Activated T-helper 2 cell treated with anti-CD3 and anti-CD28 coated beads, Interferon-gamma antibody, Interleukin-2, Interleukin-4, amounts not matched to agents 10 μg/mL and 5 μg/mL and 100 μg/mL, durations not matched to agents 14 hours and 24 hours and 36 hours (primary cell): ENCODE data around the gene TOX2. TPM values are rescaled to one million over a fixed set of nuclear protein-coding genes. Genes with fewer than 3 reads are reported as not detected.

Experiments used
- DNase-seq: peaks from one replicate; pipeline ENCODE4 v3.0.0; 2021; ENCODE audit warnings: low spot score
- H3K27ac Mint-ChIP-seq: one replicate; pipeline ENCODE4 v1.8.0; 2021; ENCODE audit warnings: mixed read lengths
- H3K27me3 Mint-ChIP-seq: one replicate; pipeline ENCODE4 v1.8.0; 2021; ENCODE audit warnings: low read depth, mixed read lengths
- H3K36me3 Mint-ChIP-seq: one replicate; pipeline ENCODE4 v1.8.0; 2021; ENCODE audit warnings: low read depth, mixed read lengths
- H3K4me1 Mint-ChIP-seq: one replicate; pipeline ENCODE4 v1.8.0; 2021; ENCODE audit warnings: low read depth, mixed read lengths
- H3K4me3 Mint-ChIP-seq: one replicate; pipeline ENCODE4 v1.8.0; 2021; ENCODE audit warnings: low read depth, mild to moderate bottlenecking, moderate library complexity, mixed read lengths
- H3K9me3 Mint-ChIP-seq: one replicate; pipeline ENCODE4 v1.8.0; 2021; ENCODE audit warnings: mixed read lengths
- intact Hi-C: fragments of 100-400 bp; cut with micrococcal nuclease; formaldehyde crosslinking; loops from one replicate; pipeline ENCODE4 v1.15.1; 2023
- total RNA-seq: library from RNA; stranded (reverse); gene quantifications from 2 replicates; pipeline ENCODE4 v1.2.3, GENCODE V29; 2022

TOX2 gene
- total RNA-seq, 1 donor from 2014 or later = 2.4 TPM

DNA sequence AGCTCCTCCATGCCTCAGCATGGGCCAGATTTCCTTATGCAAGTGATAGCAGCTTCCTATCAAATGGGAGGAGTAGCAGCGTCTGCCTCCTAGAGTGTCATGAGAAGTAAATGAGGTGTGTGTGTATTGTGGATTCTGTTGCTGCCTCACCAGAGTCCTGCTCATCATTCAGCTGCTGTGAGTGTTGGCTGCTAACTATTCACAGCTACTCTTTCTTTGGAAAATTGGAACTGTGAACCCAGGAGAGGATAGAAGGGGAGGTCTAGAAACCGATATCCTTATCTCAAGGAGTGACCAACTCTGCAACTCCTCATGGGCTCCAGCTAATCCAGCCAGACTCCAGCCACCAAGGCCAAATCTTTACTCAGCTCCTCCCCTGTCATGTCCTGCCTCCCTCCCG is 63.3 kb downstream of the TOX2 start:
- H3K27ac Mint-ChIP-seq = no peak overlapping the region
- peaks cover 14% of the 10 kb centered on the region for H3K9me3 Mint-ChIP-seq
- peaks cover 23% of the 10 kb centered on the region for H3K36me3 Mint-ChIP-seq
- H3K4me3 Mint-ChIP-seq = no peak overlapping the region
- intact Hi-C loops = loop anchor here (2.0 kb wide), 1 partner anchor 23 kb away; no protein-coding TSS in a partner anchor
- H3K4me1 Mint-ChIP-seq = peaks cover 22% of the 10 kb centered on the region
- DNase-seq = no peak
- peaks cover 20% of the 10 kb centered on the region for H3K27me3 Mint-ChIP-seq

DNA sequence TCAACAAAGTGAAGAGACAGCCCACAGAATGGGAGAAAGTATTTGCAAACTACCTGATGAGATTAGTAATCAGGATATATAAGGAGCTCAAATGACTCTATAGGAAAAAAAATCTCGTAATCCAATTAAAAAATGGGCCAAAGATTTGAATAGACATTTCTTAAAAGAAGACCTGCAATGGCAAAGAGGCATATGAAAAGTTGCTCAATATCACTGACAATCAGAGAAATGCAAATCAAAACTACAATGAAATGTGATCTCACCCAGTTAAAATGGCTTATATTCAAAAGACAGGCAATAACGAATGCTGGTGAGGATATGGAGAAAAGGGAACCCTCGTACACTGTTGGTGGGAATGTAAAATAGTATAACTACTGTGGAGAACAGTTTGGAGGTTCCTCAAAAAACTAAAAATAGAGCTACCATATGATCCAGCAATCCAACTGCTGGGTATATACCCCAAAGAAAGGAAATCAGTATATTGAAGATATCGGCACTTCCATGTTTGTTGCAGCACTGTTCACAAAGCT is 65.0 kb downstream of the TOX2 start:
- H3K36me3 Mint-ChIP-seq = peaks cover 23% of the 10 kb centered on the region
- DNase-seq = no peak
- no peak overlapping the region for H3K4me3 Mint-ChIP-seq
- H3K27ac Mint-ChIP-seq = no peak overlapping the region
- H3K9me3 Mint-ChIP-seq = peaks cover 14% of the 10 kb centered on the region
- H3K4me1 Mint-ChIP-seq = peaks cover 25% of the 10 kb centered on the region
- peaks cover 20% of the 10 kb centered on the region for H3K27me3 Mint-ChIP-seq
- intact Hi-C loops = loop anchor here (2.0 kb wide), 1 partner anchor 25 kb away; no protein-coding TSS in a partner anchor

DNA sequence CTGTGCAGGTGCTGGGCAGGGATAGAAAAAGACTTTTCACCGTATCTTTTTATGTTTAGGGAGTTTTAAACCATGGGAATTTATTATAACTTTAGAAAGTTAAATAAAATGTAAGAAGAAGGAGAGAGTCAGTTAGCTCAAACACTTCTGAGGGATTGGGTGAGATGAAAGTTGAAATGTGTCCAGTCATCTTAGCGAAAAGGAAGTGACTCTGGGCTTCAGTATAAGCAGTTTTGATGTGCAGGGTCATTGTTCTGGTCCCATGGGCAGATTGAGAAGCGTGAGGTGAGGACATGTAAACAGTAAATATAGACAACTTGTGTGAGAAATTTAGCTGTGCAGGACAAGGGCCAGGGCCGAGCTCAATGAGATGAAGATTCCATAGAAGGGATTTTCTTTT is 66.9 kb downstream of the TOX2 start:
- peaks cover 2% of the 10 kb centered on the region for H3K9me3 Mint-ChIP-seq
- no peak overlapping the region for H3K27ac Mint-ChIP-seq
- peaks cover 17% of the 10 kb centered on the region for H3K27me3 Mint-ChIP-seq
- peaks cover 20% of the 10 kb centered on the region for H3K4me1 Mint-ChIP-seq
- intact Hi-C loops = no loop called here
- H3K36me3 Mint-ChIP-seq = peaks cover 13% of the 10 kb centered on the region
- no peak for DNase-seq
- no peak overlapping the region for H3K4me3 Mint-ChIP-seq

DNA sequence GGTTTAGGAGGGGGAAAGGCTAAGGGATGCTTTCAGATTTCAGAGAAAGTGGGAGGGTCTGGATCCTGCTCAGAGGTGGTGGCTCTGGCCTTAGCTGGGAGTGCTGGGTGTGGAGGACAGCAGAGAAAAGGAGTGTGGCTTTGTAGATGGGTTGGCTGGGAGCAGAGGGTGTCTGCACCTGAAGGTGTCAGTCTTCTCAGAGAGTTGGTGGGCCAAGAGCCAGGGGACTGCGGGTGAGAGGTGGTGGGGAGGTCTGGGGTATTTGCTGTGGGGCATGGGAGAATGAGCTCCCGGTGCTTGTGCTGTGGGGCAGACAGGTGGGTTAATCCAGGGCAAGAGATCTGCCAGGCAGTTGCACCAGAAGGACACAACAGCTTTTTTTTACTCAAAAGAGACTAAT is 67.4 kb downstream of the TOX2 start:
- no peak for DNase-seq
- no peaks in the 10 kb centered on the region for H3K9me3 Mint-ChIP-seq
- H3K4me1 Mint-ChIP-seq = peaks cover 20% of the 10 kb centered on the region
- intact Hi-C loops = no loop called here
- peaks cover 11% of the 10 kb centered on the region for H3K36me3 Mint-ChIP-seq
- peaks cover 17% of the 10 kb centered on the region for H3K27me3 Mint-ChIP-seq
- no peak overlapping the region for H3K4me3 Mint-ChIP-seq
- H3K27ac Mint-ChIP-seq = no peak overlapping the region

DNA sequence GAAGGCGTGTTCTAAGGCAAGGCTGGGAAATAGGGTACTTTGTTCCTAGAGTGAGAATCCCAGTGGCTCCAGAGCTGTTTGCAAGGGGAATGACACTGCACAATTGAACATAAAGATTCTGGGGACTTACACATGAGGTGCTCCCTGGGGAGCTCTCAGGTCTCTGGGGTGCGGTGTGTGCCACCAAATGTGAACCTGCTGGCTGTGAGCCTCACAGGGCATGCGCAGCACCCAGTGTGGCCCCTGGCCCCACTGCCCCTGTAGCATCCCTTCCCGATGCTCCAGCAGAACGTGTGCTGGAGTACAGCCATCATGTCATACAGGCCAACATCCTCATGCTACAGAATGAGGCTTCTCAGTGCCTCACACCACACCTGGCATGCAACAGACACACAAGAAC is 68.2 kb downstream of the TOX2 start:
- intact Hi-C loops = no loop called here
- H3K4me1 Mint-ChIP-seq = peaks cover 23% of the 10 kb centered on the region
- H3K4me3 Mint-ChIP-seq = no peak overlapping the region

DNA sequence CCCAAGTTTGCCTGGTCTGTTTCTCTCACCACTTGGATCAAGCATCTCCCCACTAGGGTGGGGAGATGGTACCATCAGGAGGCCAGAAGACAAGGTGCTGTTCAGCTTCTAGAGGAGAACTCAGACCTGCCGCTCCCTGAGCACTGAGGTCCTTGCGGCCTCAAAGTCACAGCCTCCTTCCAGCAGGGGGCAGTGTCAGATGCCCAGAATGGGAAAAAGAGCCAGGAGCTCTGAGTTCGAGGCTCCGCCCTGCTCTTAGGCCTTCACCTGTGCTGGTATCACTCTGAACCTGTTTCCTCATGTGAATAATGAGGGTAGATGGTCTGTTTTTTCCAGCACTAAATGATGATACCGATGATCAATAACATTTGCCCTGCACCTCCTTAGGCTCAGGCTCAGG is 68.7 kb downstream of the TOX2 start:
- no peak overlapping the region for H3K27ac Mint-ChIP-seq
- H3K4me3 Mint-ChIP-seq = no peak overlapping the region
- peaks cover 26% of the 10 kb centered on the region for H3K4me1 Mint-ChIP-seq
- peaks cover 11% of the 10 kb centered on the region for H3K36me3 Mint-ChIP-seq
- intact Hi-C loops = no loop called here
- DNase-seq = no peak
- H3K9me3 Mint-ChIP-seq = no peaks in the 10 kb centered on the region
- peaks cover 17% of the 10 kb centered on the region for H3K27me3 Mint-ChIP-seq

More for the DNA sequence above, 68.2 kb downstream of the TOX2 start:
- Mint-ChIP-seq H3K36me3 (peaks cover 11% of the 10 kb centered on the region), H3K27me3 (peaks cover 17% of the 10 kb centered on the region), H3K27ac (no peak overlapping the region), H3K9me3 (no peaks in the 10 kb centered on the region)
- no peak for DNase-seq

DNA sequence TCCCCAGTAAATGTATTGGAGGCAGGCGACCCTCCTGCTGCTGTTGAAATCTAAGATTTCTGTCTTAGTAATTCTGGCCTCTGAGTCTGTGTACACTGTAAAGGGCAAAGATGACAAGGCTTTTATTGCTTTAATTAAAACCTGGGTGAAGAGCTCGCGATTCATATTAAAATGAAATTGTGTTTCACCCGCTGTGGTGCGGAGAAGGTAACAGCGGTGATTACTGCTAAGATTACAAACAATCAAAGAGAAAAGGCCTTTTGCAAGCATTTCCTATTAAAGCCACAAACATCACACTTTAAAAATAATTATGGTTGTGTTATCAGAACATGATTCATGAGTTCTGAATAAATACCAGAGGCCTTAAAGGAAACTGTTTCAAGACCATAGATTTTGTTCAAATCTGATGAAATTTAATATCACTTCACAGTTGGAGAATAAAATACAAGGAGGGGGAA is 69.3 kb downstream of the TOX2 start:
- Mint-ChIP-seq H3K4me3 (no peak overlapping the region), H3K27me3 (peaks cover 14% of the 10 kb centered on the region), H3K36me3 (peaks cover 7% of the 10 kb centered on the region), H3K27ac (no peak overlapping the region), H3K4me1 (peaks cover 25% of the 10 kb centered on the region), H3K9me3 (peaks cover under 1% of the 10 kb centered on the region)
- no peak for DNase-seq
- intact Hi-C loops = no loop called here

DNA sequence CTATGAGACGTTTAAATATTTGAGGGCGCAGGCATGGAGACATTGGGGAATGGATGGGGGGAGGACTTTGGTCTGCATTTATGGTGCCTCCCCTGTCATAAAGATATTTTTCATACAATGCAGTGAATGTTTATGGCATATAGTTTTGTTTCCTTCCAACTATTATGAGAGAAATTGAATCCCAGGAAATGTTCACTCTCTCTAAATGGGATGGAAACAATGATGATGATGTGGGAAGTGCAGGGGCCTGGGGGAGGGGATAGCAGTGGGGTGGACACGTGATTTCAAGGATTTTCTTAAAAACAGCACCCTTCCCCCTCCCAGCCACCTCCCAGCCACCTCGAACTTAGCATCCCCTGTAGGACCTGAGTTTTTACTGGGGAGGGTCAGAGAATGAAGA is 69.9 kb downstream of the TOX2 start:
- no peak for DNase-seq
- Mint-ChIP-seq H3K9me3 (peaks cover 4% of the 10 kb centered on the region), H3K27ac (no peak overlapping the region), H3K27me3 (peaks cover 8% of the 10 kb centered on the region), H3K36me3 (peaks cover 5% of the 10 kb centered on the region), H3K4me1 (peaks cover 21% of the 10 kb centered on the region), H3K4me3 (no peak overlapping the region)
- intact Hi-C loops = no loop called here

DNA sequence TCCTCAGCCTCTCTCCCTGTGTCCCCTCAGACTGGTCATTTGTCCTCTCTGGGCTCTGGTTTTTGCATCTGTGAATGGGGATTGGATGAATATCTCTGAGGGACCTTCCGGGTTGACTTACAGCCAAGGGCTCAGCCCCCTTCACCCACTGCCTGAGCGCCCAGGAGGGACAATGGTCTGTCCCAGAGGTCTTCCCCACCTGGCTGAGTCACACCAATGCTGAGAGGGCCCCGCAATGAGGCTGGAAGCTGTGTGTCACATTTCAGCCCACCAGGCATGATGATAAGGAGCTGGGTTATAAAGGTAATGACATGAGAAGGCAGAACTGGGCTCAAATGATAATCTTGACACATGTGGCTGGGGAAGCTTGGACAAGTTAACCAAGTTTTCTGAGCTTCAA is 70.5 kb downstream of the TOX2 start:
- Mint-ChIP-seq H3K4me1 (peaks cover 21% of the 10 kb centered on the region), H3K4me3 (no peak overlapping the region), H3K27me3 (peaks cover 5% of the 10 kb centered on the region), H3K36me3 (peaks cover 3% of the 10 kb centered on the region), H3K27ac (no peak overlapping the region), H3K9me3 (peaks cover 8% of the 10 kb centered on the region)
- DNase-seq = no peak
- intact Hi-C loops = no loop called here

DNA sequence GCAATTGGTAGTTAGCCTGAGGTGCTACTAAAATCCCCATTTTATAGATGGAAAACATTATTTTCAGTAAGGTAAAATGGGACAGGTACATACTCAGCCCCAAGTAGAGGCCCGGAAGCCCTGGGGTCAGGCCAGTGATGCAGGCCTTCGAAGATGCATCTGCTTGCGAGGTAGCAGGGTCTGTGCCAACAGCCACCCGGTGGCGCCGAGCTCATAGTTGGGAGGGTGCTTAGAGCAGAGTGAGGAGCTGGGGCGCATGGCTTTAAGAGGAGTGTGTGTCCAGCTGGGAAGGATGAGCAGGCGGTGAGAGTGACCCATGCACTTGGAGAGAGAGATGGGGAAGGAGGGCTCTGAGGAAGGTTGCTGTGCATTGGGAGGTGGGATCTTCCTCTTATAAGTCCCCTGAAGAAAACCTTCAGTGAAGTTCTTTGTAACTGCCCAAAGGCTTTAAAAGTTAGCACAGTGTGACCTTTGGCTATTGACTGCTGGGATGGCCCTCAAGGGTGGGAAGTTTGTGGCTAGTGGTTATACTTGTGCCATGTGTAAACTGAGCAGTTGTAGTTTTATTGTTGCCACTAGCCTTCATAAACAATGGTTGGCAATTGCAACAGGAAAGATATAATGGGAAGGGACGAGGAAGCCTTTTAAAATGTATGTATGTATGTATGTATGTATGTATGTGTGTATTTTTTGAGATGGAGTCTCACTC is 71.1 kb downstream of the TOX2 start:
- Mint-ChIP-seq H3K27ac (no peak overlapping the region), H3K9me3 (peaks cover 8% of the 10 kb centered on the region), H3K4me1 (peaks cover 21% of the 10 kb centered on the region), H3K27me3 (peaks cover 4% of the 10 kb centered on the region), H3K36me3 (peaks cover 3% of the 10 kb centered on the region), H3K4me3 (no peak overlapping the region)
- no peak for DNase-seq
- intact Hi-C loops = no loop called here

DNA sequence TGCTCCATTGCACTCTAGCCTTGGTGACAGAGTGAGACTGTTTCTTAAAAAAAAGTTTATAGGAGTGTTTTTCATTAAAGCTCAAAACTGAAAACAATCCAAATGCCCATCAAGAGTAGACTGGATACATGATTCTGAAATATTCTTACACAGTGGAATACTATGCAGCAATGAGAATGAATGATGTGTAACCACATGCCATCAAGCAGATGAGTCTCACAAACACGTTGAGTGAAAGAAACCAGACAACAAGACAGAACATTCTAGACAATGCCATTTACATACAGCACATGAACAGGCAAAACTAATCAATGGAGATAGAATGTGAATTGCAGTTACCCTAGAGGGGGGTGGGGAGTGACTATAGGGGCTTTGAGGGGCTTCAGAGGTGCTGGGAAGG is 72.4 kb downstream of the TOX2 start:
- H3K36me3 Mint-ChIP-seq = peaks cover 3% of the 10 kb centered on the region
- DNase-seq = no peak
- no peak overlapping the region for H3K27ac Mint-ChIP-seq
- peaks cover 8% of the 10 kb centered on the region for H3K9me3 Mint-ChIP-seq
- H3K27me3 Mint-ChIP-seq = peaks cover 4% of the 10 kb centered on the region
- peaks cover 16% of the 10 kb centered on the region for H3K4me1 Mint-ChIP-seq
- no peak overlapping the region for H3K4me3 Mint-ChIP-seq
- intact Hi-C loops = no loop called here

DNA sequence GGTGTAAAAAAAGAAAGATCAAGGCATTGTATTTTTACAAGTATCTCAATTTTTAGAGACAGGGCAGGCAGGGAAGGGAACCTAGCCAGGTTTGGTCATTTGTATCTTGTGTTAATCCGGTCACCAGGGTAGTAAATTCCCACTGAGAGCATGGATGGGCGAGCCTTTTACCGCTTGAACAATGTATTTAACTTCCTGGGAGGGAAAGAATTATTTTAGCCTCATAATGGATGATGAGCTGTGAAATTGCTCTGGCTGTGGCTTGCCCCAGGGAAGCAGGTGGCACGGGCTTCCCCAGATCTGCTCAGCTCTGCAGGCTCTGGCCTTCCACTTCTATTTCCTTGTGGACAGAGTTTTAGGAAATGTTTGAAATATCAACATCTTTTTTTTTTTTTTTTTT is 72.9 kb downstream of the TOX2 start:
- no peak for DNase-seq
- no peak overlapping the region for H3K27ac Mint-ChIP-seq
- peaks cover 4% of the 10 kb centered on the region for H3K27me3 Mint-ChIP-seq
- H3K4me3 Mint-ChIP-seq = no peak overlapping the region
- peaks cover 3% of the 10 kb centered on the region for H3K36me3 Mint-ChIP-seq
- intact Hi-C loops = no loop called here
- H3K4me1 Mint-ChIP-seq = peaks cover 16% of the 10 kb centered on the region
- H3K9me3 Mint-ChIP-seq = peaks cover 8% of the 10 kb centered on the region

DNA sequence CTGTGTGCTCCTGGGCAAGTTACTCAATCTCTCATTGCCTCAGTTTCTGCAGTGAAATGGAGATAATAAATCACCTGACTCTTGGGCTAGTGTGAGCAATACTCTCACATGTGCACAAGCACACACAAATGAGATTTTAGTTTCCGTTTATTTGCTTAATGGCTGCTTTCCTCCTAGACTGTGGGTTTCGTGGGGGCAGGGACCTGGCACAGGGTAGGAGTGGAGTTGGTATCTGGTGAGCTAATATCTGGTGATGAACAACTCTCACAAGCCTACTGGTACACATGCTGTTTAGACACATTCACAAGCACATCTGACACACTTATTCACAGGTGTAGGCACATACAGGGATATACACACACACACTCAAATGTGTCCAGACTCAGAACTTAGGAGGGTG is 73.8 kb downstream of the TOX2 start:
- Mint-ChIP-seq H3K36me3 (peaks cover 3% of the 10 kb centered on the region), H3K4me3 (no peak overlapping the region), H3K27me3 (peaks cover 2% of the 10 kb centered on the region), H3K9me3 (peaks cover 8% of the 10 kb centered on the region), H3K27ac (no peak overlapping the region), H3K4me1 (peaks cover 16% of the 10 kb centered on the region)
- DNase-seq = no peak
- intact Hi-C loops = no loop called here
